ENCODE data around the gene GRM4. TPM values are rescaled to one million over a fixed set of nuclear protein-coding genes. Genes with fewer than 3 reads are reported as not detected.

Gene GRM4
- total RNA-seq, 1 experiment from 2014 or later, result not detected

DNA sequence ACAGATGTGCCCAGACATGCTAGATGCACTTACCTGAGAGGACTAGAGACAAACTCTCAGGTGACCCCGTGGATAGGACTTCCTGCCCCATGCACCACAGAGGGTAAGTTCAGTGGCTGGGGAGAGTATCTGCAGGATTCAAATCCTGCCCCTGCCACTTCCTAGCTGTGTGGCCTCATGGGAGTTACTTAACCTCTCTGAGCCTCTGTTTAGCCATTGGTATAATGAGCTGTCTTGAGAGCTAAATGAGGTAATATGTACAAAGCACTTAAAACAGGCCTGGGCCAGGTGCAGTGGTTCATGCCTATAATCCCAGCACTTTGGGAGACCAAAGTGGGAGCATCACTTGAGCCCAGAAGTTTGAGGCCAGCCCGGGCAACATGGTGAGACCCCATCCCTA, 59.3 kb downstream of the GRM4 start:
- Mint-ChIP-seq H3K27ac (ENCODE audit: unreplicated experiment) (no peak overlapping the region), H3K27me3 (ENCODE audit: unreplicated experiment) (peaks cover 96% of the 10 kb centered on the region), H3K36me3 (ENCODE audit: insufficient read depth, unreplicated experiment) (no peaks in the 10 kb centered on the region), H3K4me1 (ENCODE audit: low read depth, unreplicated experiment) (no peaks in the 10 kb centered on the region), H3K9me3 (ENCODE audit: low read depth, unreplicated experiment) (no peaks in the 10 kb centered on the region), H3K4me3 (ENCODE audit: low read depth, unreplicated experiment) (no peak overlapping the region)
- TF ChIP-seq, protein P1, sequence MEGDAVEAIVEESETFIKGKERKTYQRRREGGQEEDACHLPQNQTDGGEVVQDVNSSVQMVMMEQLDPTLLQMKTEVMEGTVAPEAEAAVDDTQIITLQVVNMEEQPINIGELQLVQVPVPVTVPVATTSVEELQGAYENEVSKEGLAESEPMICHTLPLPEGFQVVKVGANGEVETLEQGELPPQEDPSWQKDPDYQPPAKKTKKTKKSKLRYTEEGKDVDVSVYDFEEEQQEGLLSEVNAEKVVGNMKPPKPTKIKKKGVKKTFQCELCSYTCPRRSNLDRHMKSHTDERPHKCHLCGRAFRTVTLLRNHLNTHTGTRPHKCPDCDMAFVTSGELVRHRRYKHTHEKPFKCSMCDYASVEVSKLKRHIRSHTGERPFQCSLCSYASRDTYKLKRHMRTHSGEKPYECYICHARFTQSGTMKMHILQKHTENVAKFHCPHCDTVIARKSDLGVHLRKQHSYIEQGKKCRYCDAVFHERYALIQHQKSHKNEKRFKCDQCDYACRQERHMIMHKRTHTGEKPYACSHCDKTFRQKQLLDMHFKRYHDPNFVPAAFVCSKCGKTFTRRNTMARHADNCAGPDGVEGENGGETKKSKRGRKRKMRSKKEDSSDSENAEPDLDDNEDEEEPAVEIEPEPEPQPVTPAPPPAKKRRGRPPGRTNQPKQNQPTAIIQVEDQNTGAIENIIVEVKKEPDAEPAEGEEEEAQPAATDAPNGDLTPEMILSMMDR (IDR thresholded peaks at IDR 0.05; ENCODE audit: unreplicated experiment), result no peak
- intact Hi-C loops (cut with micrococcal nuclease; ENCODE audit: unreplicated experiment), result no loop called here
- no peak for DNase-seq
- BruUV-seq (replicated peaks), result no TSS peak
- CTCF ChIA-PET, result interaction anchor here (0.6 kb wide), 1 partner anchor 23 kb away, joined by 4 read pairs; no protein-coding TSS in a partner anchor

DNA sequence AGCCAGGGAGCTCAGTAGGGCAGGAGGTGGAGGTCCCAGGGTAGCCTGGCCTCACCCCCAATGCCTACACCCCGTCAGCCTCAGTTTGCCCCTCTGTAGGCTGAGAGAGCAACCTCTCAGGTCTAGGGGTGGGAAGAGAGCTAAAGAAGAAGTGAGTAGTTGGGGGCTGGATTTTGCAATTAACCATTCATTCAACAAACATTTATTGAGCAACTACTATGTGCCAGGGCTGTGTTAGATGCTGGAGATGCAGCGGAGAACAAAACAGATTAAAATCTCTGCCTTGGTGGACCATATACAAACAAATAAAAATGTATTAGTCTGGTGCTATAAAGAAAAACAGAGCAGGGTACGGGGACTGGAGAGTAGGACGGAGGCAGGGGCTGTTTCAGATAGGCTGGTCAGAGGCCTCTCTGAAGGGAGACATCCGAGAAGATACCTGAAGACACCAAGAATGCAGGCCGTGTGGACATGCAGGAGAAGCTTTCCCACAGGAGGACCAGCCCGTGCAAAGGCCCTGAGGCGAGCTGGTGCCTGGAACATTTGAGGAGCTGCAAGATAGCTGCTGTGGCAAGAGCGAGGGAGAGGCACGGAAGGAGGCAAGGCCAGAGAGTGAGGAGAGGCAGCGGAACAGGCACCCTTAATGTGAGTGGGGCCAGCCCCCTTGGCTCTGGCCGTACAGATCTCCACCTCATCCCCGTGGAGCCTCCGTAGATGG, 60.3 kb downstream of the GRM4 start:
- H3K27me3 Mint-ChIP-seq (ENCODE audit: unreplicated experiment), result peaks cover 97% of the 10 kb centered on the region
- TF ChIP-seq, protein P1 (IDR thresholded peaks at IDR 0.05; ENCODE audit: unreplicated experiment), result no peak
- H3K36me3 Mint-ChIP-seq (ENCODE audit: insufficient read depth, unreplicated experiment), result no peaks in the 10 kb centered on the region
- H3K4me3 Mint-ChIP-seq (ENCODE audit: low read depth, unreplicated experiment), result no peak overlapping the region
- CTCF ChIA-PET, result interaction anchor here (0.6 kb wide), 1 partner anchor 297 kb away, joined by 3 read pairs; no protein-coding TSS in a partner anchor
- no TSS peak for BruUV-seq (replicated peaks)
- DNase-seq, result no peak
- H3K4me1 Mint-ChIP-seq (ENCODE audit: low read depth, unreplicated experiment), result no peaks in the 10 kb centered on the region
- no peaks in the 10 kb centered on the region for H3K9me3 Mint-ChIP-seq (ENCODE audit: low read depth, unreplicated experiment)
- intact Hi-C loops (cut with micrococcal nuclease; ENCODE audit: unreplicated experiment), result no loop called here
- no peak overlapping the region for H3K27ac Mint-ChIP-seq (ENCODE audit: unreplicated experiment)

DNA sequence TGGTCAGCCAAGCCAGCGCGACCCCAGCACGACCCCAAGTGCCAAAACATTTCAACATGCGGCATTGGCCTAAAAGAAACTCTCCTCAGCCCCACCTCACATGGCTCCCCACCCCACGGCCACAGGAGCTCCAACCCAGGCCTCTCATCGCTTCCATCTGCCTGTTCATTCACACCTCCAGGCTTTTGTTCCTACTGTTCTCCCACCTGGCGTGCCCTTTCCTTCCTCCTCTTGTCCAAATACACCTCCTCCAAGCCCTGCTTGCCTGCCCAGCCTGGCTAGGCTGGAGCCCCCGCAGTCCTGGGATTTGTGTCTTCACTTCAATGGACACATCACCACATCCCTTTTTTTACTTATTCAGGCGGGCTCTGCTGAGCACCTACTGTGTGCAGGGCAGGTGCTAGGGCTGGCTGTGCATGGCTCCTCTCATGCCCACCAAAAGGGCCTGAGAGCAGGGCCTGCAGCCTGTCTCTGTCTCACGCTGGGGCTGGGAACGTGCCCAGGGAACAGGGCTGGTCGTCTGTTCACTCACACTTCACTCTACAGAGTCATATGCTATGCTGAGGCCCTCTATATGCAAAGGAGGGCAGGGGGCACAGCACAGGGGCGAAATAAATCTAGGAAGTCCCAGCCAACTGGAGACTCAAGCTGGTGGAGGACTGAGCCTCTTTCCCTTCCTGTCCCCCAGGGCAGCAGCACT, 61.1 kb downstream of the GRM4 start:
- TF ChIP-seq, protein P1 (IDR thresholded peaks at IDR 0.05; ENCODE audit: unreplicated experiment), result no peak
- H3K36me3 Mint-ChIP-seq (ENCODE audit: insufficient read depth, unreplicated experiment), result no peaks in the 10 kb centered on the region
- BruUV-seq (replicated peaks), result no TSS peak
- no peak for DNase-seq
- H3K27ac Mint-ChIP-seq (ENCODE audit: unreplicated experiment), result no peak overlapping the region
- no peaks in the 10 kb centered on the region for H3K4me1 Mint-ChIP-seq (ENCODE audit: low read depth, unreplicated experiment)
- intact Hi-C loops (cut with micrococcal nuclease; ENCODE audit: unreplicated experiment), result no loop called here
- H3K4me3 Mint-ChIP-seq (ENCODE audit: low read depth, unreplicated experiment), result no peak overlapping the region
- H3K9me3 Mint-ChIP-seq (ENCODE audit: low read depth, unreplicated experiment), result no peaks in the 10 kb centered on the region
- CTCF ChIA-PET, result no interaction called here
- H3K27me3 Mint-ChIP-seq (ENCODE audit: unreplicated experiment), result peaks cover 97% of the 10 kb centered on the region

DNA sequence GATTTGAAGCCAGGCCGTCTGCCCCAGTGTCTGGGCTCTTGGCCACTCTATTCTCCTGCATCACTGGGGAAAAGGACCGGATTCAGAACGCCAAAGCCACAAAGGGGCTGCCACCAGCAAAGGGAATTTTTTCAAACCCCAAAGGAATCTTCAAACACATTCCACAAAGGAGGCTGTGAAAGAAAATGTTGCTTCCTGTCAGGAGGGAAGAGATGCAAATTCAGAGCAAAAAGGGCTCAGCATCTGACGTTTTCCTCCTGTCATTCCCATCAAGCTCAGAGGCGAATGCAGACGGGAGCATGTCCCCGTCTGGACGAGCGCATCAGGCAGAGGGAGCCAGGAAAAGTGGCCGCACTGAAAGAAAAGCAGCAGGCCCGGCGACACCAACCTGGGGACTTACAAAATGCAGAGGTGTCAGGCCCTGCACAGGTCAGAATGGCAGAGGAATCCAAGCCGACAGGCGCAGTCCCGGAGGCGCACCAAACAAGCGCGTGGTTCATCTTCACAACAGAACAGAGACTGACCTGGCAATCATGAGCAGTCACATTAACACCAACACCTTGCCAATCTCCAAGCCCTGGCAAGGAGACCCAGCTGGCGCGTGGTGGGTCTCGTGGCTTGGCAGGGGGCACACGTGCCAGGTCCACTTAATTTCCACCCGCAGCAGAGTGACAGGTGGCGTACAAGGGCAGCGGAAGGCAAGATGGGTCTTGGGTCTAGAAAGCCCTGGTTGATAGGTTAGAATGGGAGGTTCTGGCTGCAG, 62.8 kb downstream of the GRM4 start:
- Mint-ChIP-seq H3K4me3 (ENCODE audit: low read depth, unreplicated experiment) (no peak overlapping the region), H3K27me3 (ENCODE audit: unreplicated experiment) (peaks cover 97% of the 10 kb centered on the region), H3K4me1 (ENCODE audit: low read depth, unreplicated experiment) (no peaks in the 10 kb centered on the region), H3K36me3 (ENCODE audit: insufficient read depth, unreplicated experiment) (no peaks in the 10 kb centered on the region), H3K9me3 (ENCODE audit: low read depth, unreplicated experiment) (no peaks in the 10 kb centered on the region), H3K27ac (ENCODE audit: unreplicated experiment) (no peak overlapping the region)
- intact Hi-C loops (cut with micrococcal nuclease; ENCODE audit: unreplicated experiment), result no loop called here
- CTCF ChIA-PET, result no interaction called here
- BruUV-seq (replicated peaks), result no TSS peak
- TF ChIP-seq, protein P1 (IDR thresholded peaks at IDR 0.05; ENCODE audit: unreplicated experiment), result no peak
- DNase-seq, result no peak
